ENCODE measurements around the gene ADAM19. TPM values are rescaled to one million over a fixed set of nuclear protein-coding genes. Genes with fewer than 3 reads are reported as not detected.

The ADAM19 gene
- polyA plus RNA-seq, 1 donor from 2014 or later, result 9.9 TPM

- Histone ChIP-seq H3K27me3 (ENCODE audit: insufficient read depth, low read depth, low read length) (no peaks in the 10 kb centered on the region), H3K27ac (ENCODE audit: low read length) (no peak overlapping the region), H3K9ac (ENCODE audit: low read length) (no peak overlapping the region), H2AFZ (ENCODE audit: low read depth, low read length) (no peak overlapping the region), H4K20me1 (ENCODE audit: insufficient read depth) (no peaks in the 10 kb centered on the region), H3K36me3 (ENCODE audit: insufficient read depth, low read length) (peaks cover 12% of the 10 kb centered on the region), H3K9me2 (ENCODE audit: insufficient read depth, low read length) (no peaks in the 10 kb centered on the region), H3K9me3 (ENCODE audit: low read length) (no peaks in the 10 kb centered on the region), H3K4me3 (ENCODE audit: low read length) (no peak overlapping the region), H3K79me2 (replicated peaks; ENCODE audit: insufficient read depth, low read length) (no peaks in the 10 kb centered on the region), H3F3A (ENCODE audit: insufficient read depth, low read length, poor library complexity, severe bottlenecking) (no peaks in the 10 kb centered on the region), H3K4me2 (ENCODE audit: low read length) (no peak overlapping the region)
- TF ChIP-seq RAD21 (conservative IDR thresholded peaks at IDR 0.05), result no peak
- TF ChIP-seq TAF1 (IDR thresholded peaks at IDR 0.05; ENCODE audit: low read depth), result no peak
Observed at GRCh38 chr5:157516626-157517325, 58.8 kb downstream of the ADAM19 start.

- Histone ChIP-seq H3K27me3 (ENCODE audit: insufficient read depth, low read depth, low read length) (no peaks in the 10 kb centered on the region), H2AFZ (ENCODE audit: low read depth, low read length) (no peak overlapping the region), H3K9me2 (ENCODE audit: insufficient read depth, low read length) (no peaks in the 10 kb centered on the region), H3K9ac (ENCODE audit: low read length) (no peak overlapping the region), H3K36me3 (ENCODE audit: insufficient read depth, low read length) (peaks cover 12% of the 10 kb centered on the region), H3F3A (ENCODE audit: insufficient read depth, low read length, poor library complexity, severe bottlenecking) (no peaks in the 10 kb centered on the region), H3K27ac (ENCODE audit: low read length) (no peak overlapping the region), H3K9me3 (ENCODE audit: low read length) (no peaks in the 10 kb centered on the region), H3K4me3 (ENCODE audit: low read length) (no peak overlapping the region), H3K79me2 (replicated peaks; ENCODE audit: insufficient read depth, low read length) (no peaks in the 10 kb centered on the region), H3K4me2 (ENCODE audit: low read length) (no peak overlapping the region), H4K20me1 (ENCODE audit: insufficient read depth) (no peaks in the 10 kb centered on the region)
- no peak for TF ChIP-seq EP300 (conservative IDR thresholded peaks at IDR 0.05; ENCODE audit: poor library complexity, severe bottlenecking)
- no peak for TF ChIP-seq MXI1 (conservative IDR thresholded peaks at IDR 0.05; ENCODE audit: poor library complexity, severe bottlenecking)
- no peak for TF ChIP-seq TAF1 (IDR thresholded peaks at IDR 0.05; ENCODE audit: low read depth)
- no peak for TF ChIP-seq REST (IDR thresholded peaks at IDR 0.05; ENCODE audit: borderline replicate concordance)
- no peak for TF ChIP-seq SMC3 (conservative IDR thresholded peaks at IDR 0.05; ENCODE audit: poor library complexity)
- no peak for TF ChIP-seq POLR2AphosphoS5 (IDR thresholded peaks at IDR 0.05)
- no peak for TF ChIP-seq EZH2 (IDR thresholded peaks at IDR 0.05; ENCODE audit: borderline replicate concordance, insufficient read depth, low read length, poor library complexity, severe bottlenecking)
- no peak for TF ChIP-seq RAD21 (conservative IDR thresholded peaks at IDR 0.05)
- TF ChIP-seq CTCF (IDR thresholded peaks at IDR 0.05; ENCODE audit: poor library complexity, severe bottlenecking), result no peak
Observed at GRCh38 chr5:157516006-157516405, 59.6 kb downstream of the ADAM19 start.
